Limb (tissue), 2 donors: ENCODE results near the gene TSPO2.

Experiments
- DNase-seq, 2 donors: peaks; one replicate each; pipeline ENCODE4 v3.0.0-alpha.2; 2016; ENCODE audit errors: extremely low spot score in 2 of 2

The TSPO2 gene

GRCh38 chr6:41074692-41075436 lies 32.6 kb downstream of the TSPO2 start:
- no peak for DNase-seq

GRCh38 chr6:41075651-41076626 lies 33.7 kb downstream of the TSPO2 start:
- DNase-seq = no peak

- no peak for DNase-seq
These were observed 35.3 kb downstream of the TSPO2 start for GRCh38 chr6:41077536-41077935.

GRCh38 chr6:41078101-41078500 lies 35.8 kb downstream of the TSPO2 start:
- no peak for DNase-seq

GRCh38 chr6:41079080-41079479 lies 36.8 kb downstream of the TSPO2 start:
- no peak for DNase-seq

GRCh38 chr6:41080621-41081020 lies 38.4 kb downstream of the TSPO2 start:
- no peak for DNase-seq

GRCh38 chr6:41083072-41083471 lies 40.8 kb downstream of the TSPO2 start:
- no peak for DNase-seq

- no peak for DNase-seq
These were observed 42.9 kb downstream of the TSPO2 start for GRCh38 chr6:41085182-41085581.

GRCh38 chr6:41088451-41088850 lies 46.2 kb downstream of the TSPO2 start:
- no peak for DNase-seq

- no peak for DNase-seq
These were observed 48.8 kb downstream of the TSPO2 start for GRCh38 chr6:41090841-41091761.

GRCh38 chr6:41092421-41093140 lies 50.3 kb downstream of the TSPO2 start:
- DNase-seq = peak in 1 of 2 donors; percentile 15

- DNase-seq = no peak
These were observed 51.5 kb downstream of the TSPO2 start for GRCh38 chr6:41093729-41094128.
